KMS-11 (cell line): ENCODE results near the gene CTNNA3.

Source experiments
- H2AFZ ChIP-seq: fragments of 200-600 bp; sonication (generic); 2 replicates; pipeline ENCODE4 v1.6.1; 2016; ENCODE audit warnings: antibody characterized with exemption, mixed run types, low read depth
- H3K27ac ChIP-seq: fragments of 200-600 bp; sonication (generic); 2 replicates; pipeline ENCODE4 v1.6.1; 2016; ENCODE audit warnings: mild to moderate bottlenecking, mixed run types
- H3K27me3 ChIP-seq: fragments of 200-600 bp; sonication (generic); 2 replicates; pipeline ENCODE4 v1.6.1; 2017; ENCODE audit warnings: mild to moderate bottlenecking, low read depth, mixed run types, moderate library complexity; ENCODE audit not compliant: insufficient read depth
- H3K36me3 ChIP-seq: fragments of 200-600 bp; sonication (generic); 2 replicates; pipeline ENCODE4 v1.6.1; 2017; ENCODE audit warnings: mild to moderate bottlenecking, mixed run types; ENCODE audit not compliant: insufficient read depth
- H3K4me1 ChIP-seq: fragments of 200-600 bp; sonication (generic); 2 replicates; pipeline ENCODE4 v1.6.1; 2016; ENCODE audit warnings: mild to moderate bottlenecking, low read depth, mixed run types; ENCODE audit not compliant: poor library complexity, severe bottlenecking
- H3K4me2 ChIP-seq: fragments of 200-600 bp; sonication (generic); 2 replicates; pipeline ENCODE4 v1.7.0; 2016; ENCODE audit warnings: mild to moderate bottlenecking, mixed run types
- H3K4me3 ChIP-seq: fragments of 200-600 bp; sonication (generic); IDR thresholded peaks from 2 replicates; pipeline ENCODE4 v1.6.1; 2017; ENCODE audit warnings: low read depth, low read length, mixed read lengths; ENCODE audit not compliant: insufficient read depth
- H3K79me2 ChIP-seq: fragments of 200-600 bp; sonication (generic); 2 replicates; pipeline ENCODE4 v1.6.1; 2016; ENCODE audit warnings: low read depth, mixed run types; ENCODE audit not compliant: insufficient read depth
- H3K9ac ChIP-seq: fragments of 200-600 bp; sonication (generic); 2 replicates; pipeline ENCODE4 v1.6.1; 2016; ENCODE audit warnings: mild to moderate bottlenecking, mixed run types
- H4K20me1 ChIP-seq: fragments of 200-600 bp; sonication (generic); 2 replicates; pipeline ENCODE4 v1.6.1; 2016; ENCODE audit warnings: mild to moderate bottlenecking, mixed run types; ENCODE audit not compliant: insufficient read depth
- CTCF ChIP-seq: fragments of 200-600 bp; sonication (generic); conservative IDR thresholded peaks from 2 replicates; pipeline ENCODE4 v1.6.1; 2017; ENCODE audit warnings: low read depth, mild to moderate bottlenecking, antibody characterized with exemption, low read length, moderate library complexity, mixed read lengths

CTNNA3 gene

GRCh38 chr10:65964205-65964604 lies 1731.8 kb downstream of the CTNNA3 start:
- TF ChIP-seq CTCF = no peak
- no peak overlapping the region for H2AFZ ChIP-seq
- H3K4me2 ChIP-seq = no peak overlapping the region
- H3K9ac ChIP-seq = no peak overlapping the region
- H3K4me1 ChIP-seq = no peaks in the 10 kb centered on the region
- H3K79me2 ChIP-seq = no peaks in the 10 kb centered on the region
- H4K20me1 ChIP-seq = no peaks in the 10 kb centered on the region
- no peak overlapping the region for H3K4me3 ChIP-seq
- no peaks in the 10 kb centered on the region for H3K27me3 ChIP-seq
- no peaks in the 10 kb centered on the region for H3K36me3 ChIP-seq
- H3K27ac ChIP-seq = no peak overlapping the region

- no peaks in the 10 kb centered on the region for H3K27me3 ChIP-seq
- H3K36me3 ChIP-seq = no peaks in the 10 kb centered on the region
- H2AFZ ChIP-seq = no peak overlapping the region; the same call in 1 of the 2 replicates
- no peak overlapping the region for H3K27ac ChIP-seq
- H3K4me2 ChIP-seq = no peak overlapping the region
- TF ChIP-seq CTCF = no peak
- H4K20me1 ChIP-seq = no peaks in the 10 kb centered on the region
- no peaks in the 10 kb centered on the region for H3K4me1 ChIP-seq
- H3K4me3 ChIP-seq = no peak overlapping the region
- no peak overlapping the region for H3K9ac ChIP-seq
- H3K79me2 ChIP-seq = no peaks in the 10 kb centered on the region
Measured at GRCh38 chr10:65952086-65952485, 1743.9 kb downstream of the CTNNA3 start.

DNA sequence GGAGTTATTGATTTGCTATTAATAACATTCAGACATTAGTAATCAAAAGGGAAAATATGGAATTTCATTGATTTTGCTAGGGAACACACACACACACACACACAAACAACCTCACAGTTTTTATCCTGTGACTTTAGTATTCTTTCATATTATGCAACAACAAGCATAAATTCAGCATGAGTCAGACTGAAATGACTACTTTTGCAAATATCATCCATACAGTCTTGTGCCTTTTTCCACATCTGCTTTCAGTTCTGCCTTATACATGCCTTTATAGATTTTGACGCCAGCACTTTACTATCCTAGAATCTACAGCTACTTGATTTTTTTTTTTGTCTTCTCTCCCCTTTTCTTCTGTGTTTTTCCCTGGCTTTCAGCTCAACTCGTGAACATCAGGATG lies 1745.9 kb downstream of the CTNNA3 start:
- Histone ChIP-seq H3K4me3 (no peak overlapping the region), H3K9ac (no peak overlapping the region), H3K4me1 (no peaks in the 10 kb centered on the region), H3K36me3 (no peaks in the 10 kb centered on the region), H3K4me2 (no peak overlapping the region), H4K20me1 (no peaks in the 10 kb centered on the region), H3K27me3 (no peaks in the 10 kb centered on the region), H3K79me2 (no peaks in the 10 kb centered on the region), H2AFZ (no peak overlapping the region), H3K27ac (no peak overlapping the region)
- TF ChIP-seq CTCF = no peak

- Histone ChIP-seq H2AFZ (no peak overlapping the region), H3K4me3 (no peak overlapping the region), H3K9ac (no peak overlapping the region), H3K79me2 (no peaks in the 10 kb centered on the region), H3K4me1 (no peaks in the 10 kb centered on the region), H3K36me3 (no peaks in the 10 kb centered on the region), H3K4me2 (no peak overlapping the region), H4K20me1 (no peaks in the 10 kb centered on the region), H3K27me3 (no peaks in the 10 kb centered on the region), H3K27ac (no peak overlapping the region)
- TF ChIP-seq CTCF = no peak
Measured at GRCh38 chr10:65949526-65949925, 1746.5 kb downstream of the CTNNA3 start.
